Activated T-helper 1 cell treated with anti-CD3 and anti-CD28 coated beads, Interleukin-2, amount 50 U/mL, for 16 hours (primary cell): ENCODE data around the gene FHAD1.

Source experiments
- DNase-seq, 2 donors: peaks; one replicate each; pipeline ENCODE4 v3.0.0-alpha.2; 2020; ENCODE audit warnings: low read depth in 1 of 2, low spot score in 1 of 2

Gene FHAD1

DNA sequence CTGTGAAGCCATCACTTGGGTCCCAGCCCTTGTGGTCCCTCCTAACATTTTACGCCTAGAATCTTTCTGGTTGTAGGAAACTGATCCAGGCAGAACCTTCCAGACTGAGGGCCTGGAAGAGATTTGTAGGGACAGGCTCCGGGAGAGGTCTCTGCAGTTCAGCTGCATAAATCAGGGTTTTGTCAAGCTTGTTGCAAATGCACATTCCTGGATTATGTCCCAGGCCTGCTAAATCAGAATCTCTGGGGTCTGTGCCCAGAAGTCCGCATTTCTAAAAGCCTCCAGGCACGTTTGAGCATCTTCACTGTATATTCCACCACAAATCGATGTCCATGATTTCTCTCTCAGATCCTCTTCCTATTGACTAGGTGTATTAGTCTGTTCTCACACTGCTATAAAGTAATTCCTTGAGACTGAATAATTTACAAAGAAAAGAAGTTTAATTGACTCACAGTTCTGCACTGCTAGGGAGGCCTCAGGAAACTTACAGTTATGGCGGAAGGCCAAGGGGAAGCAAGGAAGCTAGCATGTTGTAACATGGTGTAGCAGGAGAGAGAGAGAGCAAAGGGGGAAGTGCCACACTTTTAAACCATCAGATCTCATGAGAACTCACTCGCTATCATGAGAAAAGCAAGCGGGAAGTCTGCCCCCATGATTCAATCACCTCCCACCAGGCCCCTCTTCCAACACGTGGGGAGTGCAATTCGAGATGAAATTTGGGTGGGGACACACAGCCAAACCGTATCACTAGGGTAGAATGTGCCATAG, 1.2 kb upstream of the FHAD1 start:
- no peak for DNase-seq

DNA sequence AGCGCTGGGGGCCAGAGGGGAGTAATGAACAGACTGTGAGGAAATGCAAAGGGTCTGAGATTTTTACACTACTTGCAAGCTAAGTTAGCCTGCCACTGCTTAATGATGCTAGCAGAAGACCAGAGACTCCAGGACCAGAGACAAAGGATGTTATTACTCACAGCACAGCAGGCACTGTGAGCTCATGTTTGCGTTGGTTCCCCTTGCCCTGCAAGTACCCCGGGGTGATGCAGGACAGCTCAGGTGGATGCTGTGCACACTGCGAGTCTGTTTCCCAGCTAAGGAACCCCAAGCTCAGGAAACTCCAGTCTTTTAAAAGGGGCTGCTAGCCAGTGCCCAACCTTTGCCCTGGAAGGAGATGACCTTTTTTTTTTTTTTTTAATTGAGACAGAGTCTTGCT, 1.2 kb downstream of the FHAD1 start:
- no peak for DNase-seq

DNA sequence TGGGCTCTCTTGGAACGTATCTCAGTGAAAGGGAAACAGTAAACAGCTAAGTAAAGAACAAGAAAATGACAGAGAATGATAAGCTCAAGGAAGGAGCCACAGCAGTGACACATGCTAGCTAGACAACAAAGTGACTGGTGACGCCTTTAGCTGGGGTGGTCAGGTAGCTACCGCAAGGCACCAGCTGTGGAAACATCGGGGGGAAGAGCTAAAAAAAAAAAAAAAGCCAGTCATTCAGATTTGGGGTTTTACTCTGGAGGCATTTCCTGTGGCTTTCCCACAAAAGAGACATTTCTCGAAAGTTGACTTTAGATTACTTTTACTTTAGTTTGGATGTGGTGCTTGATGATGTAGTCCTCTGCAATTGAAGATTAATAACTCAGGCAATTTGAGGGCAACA, 2.1 kb downstream of the FHAD1 start:
- peak in 1 of 2 donors; percentile 19 for DNase-seq

DNA sequence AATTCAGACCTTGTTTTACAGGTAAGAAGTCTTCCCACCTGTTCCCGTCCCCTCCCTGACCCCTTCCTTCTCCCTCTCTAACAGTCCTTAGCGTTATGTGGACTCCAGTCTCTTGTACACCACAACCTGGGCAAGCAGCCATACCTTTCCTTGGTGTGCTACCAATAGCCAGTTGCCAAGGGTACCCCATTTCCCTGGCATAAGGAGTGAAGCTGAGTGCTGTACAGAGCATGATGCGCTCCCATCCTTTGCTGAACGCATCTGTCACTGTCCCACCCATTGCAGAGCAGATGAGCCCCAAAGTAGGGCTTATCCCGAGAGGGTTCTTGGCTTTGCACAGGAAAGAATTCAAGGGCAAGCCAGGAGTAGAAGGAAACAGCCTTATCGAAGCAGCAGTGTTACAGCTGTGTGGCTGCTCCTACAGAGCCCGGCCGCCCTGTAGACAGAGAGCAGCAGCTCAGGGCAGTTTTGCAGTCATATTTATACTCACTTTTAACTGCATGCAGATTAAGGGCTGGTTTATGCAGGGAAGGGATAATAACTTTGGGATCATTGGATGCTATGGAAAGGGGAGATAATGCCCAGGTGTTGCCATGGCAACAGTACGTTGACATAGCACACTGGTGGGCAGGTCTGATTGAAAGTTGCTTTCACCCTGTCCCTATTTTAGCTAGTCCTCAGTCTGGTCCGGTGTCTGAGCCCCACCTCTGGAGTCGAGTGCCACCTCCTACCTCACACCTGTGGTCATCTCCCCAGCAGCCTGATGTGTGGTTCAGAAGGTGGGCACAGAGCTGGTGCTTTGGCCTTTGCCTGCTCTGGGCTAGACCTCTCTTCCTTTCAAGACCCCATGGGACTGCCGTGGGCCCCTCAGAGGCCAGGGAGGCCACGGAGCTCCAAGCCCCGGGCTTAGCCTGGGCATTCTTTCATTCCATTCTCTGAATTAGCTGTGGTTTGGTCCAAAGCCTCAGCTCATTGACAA, 5.1 kb downstream of the FHAD1 start:
- no peak for DNase-seq

DNA sequence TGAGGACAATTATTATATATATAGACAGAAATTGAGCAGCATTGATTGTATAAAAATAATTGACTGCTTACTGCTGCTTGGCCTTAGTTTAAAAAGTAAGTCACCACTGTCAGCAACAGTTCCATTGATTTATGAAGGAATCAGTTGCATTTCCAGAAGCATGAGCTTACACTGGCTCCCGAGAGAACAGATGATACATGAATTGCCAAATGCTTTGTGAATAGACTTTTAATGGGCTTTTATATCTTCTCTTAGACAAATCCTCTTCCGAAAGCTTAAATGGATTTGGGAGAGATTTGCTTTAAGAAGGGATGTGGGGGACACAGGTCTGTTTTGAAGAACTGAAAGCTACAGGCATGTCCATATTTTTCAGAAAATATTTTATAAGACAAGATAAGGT, 7.5 kb downstream of the FHAD1 start:
- no peak for DNase-seq

DNA sequence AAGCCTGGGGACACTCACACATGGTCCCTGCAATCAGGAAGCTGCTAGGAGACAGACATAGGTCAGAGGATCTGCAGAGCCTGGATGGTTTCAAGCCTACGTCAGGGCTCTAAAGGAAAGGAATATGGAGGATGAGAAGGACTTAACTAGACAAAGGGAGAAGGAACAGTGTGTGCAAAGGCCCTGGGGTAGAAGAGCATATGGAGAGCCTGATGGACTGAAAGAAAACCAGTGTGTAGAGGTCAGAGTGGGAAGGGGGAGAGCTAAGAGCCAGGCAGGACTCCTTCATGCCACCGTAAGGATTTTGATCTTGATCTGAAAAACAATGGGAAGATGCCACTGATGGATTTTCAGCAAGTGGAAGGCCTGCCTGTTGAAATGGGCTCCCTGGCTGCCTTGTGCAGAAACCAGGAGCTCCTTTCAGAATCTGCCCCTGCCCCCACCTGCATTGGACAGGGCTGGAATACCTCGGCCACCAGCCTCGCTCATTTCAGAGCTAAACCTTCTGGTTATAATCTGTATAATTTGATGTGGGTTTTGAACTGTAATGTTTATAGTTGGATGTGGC, 8.6 kb downstream of the FHAD1 start:
- DNase-seq: no peak

DNA sequence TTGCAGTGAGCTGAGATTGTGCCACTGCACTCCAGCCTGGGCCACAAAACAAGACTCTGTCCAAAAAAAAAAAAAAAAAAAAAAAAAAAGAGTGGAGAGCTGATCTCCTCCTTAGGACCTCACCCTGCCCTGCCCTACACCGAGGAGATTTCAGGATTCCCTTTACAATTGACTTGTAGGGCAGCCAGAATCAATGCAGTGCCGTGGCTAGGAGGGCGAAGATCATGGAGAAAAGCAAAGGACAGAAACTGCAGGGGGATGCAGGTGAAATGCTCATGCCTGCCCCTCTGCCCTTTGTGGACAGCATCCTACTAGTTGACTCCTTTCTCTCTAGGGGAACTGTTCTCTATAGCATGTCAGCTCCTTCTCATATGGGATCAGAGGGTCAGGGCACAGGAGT, 9.6 kb downstream of the FHAD1 start:
- DNase-seq: no peak

DNA sequence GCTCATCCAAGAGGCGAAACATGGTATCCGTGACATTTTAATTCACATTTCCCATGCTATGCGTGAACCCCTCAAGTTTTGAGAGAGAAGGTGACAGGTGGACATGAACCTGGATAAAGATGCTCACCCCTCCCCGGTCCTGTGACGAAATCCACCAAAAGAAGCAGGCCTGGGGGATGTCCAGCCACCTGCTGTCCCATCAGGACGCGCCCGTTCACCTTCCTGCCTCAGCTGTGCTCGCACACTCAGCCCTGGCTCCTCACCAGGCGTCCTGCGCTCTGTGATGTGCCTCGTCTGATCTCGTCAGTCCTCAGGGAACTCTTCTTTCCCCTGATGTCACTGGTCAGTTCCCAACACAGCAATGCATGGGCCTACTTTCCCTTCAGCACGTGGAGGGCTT, 10.3 kb downstream of the FHAD1 start:
- DNase-seq: no peak

DNA sequence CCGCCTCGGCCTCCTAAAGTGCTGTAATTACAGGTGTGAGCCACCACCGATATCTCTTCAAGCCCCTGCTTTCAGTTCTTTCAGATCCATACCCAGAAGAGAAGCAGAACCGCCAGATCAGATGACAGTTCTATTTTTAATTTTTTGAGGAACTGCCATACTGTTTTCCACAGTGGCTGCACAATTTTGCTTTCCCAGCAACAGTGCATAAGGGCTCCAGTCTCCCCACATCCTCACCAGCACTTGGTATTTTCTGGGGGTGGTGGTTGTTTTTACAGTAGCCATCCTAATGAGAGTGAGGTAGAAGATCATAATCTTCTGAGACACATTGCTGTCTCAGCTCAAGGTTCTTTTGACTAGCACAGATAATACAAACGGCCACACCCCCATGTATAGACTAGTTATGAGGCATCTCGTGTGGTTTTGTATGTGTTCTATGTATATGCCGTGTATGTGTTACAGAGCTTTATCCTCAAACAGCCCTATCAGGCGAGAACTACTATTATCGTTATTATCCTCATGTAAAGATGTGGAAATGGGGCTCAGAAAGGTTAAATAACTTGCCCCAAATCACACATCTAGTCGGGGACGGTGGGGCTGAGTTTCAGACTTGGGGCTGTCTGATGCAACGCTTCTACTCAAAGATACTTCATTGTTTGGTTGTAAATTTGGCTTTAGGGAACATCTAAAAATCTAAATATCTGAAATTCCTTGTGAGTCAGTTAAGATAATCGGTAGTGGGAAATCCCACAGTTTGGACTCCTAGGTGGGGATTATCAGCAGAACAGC, 12.0 kb downstream of the FHAD1 start:
- no peak for DNase-seq

DNA sequence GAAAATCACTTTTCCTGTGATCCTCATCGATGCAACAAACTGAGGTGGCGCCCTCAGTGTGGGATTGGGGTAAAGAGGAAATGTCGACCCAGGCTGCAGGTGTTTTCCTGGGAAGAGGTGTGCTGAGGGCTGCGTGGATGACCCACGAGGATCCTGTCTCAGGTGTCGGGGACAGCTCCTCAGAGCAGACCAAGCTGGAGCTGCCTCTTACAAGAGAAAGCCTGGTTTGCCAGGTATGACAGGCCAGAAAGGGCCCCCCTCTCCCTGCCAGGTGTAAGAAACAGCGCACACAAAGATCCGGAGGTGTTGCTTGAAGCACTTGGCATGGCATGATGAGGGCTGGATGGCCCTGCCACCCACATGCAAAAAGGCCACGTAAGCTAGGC, 12.6 kb downstream of the FHAD1 start:
- no peak for DNase-seq

DNA sequence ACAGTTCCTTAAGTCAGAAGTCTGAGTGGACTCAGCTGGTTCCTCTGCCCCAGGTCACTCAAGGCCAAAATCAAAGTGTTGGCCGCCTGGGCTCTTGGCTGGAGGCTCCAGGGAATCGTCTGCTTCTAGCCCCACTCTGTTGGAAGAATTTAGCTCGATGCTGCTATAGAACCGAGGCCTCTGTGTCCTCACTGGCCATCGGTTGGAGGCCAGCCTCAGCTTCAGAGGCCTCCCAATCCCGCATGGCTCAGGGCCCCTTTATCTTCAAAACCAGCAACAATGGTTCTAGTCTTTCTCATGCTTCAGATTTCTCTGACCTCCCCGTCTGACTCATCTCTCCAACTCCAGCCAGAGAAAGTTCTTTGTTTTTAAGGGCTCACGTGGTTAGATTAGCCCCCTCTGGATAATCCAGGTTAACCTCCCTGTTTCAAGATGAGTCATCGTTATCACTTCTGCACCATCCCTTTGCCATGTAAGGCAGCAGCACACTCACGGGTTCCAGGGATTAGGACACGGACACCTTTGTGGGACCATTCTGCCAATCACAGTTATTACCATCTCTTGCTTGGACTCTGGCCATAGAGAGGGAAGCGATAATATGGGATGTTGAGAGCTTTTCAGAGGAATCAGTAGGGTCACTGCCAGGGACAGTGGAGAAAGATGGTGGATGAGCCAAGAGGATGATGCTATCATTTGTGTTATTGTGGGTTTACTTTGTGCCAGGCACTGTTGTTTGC, 13.6 kb downstream of the FHAD1 start:
- no peak for DNase-seq

DNA sequence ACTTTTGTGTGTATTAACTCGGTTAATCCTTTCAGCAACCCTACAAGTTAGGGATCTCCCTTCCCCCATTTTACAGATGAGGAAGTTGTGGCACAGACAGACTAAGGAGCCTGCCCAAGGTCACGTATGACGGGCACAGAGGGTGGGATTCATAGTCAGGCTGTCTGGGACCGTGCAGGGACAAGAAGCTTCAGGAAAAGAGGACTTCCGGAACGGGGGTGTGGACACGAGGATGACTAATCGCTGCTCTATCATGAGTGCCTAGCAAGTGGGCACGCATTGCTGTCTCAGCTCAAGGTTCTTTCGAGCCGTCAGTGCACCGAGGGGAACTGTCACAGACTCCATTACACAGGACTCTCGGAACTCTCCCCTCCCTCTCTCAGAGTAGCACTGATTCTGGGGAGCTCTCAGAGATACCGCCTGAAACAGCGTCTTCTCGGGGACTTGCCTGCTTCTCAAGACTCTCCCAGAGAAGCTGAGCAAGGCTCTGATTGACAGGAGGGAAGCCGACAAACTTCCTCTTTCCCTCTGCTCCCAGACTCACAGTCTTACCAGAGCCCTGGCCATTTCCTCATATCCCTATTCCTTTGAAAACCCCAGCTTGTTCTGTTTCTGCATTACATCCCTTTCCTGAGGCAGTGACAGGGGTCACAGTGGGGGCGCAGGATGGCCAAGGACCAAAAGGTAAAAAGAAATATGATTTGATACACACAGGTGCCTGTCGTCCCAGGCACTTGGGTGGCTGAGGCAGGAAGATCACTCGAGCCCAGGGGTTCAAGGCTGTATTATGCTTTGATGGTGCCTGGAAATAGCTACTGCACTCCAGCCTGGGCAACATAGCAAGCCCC, 14.4 kb downstream of the FHAD1 start:
- no peak for DNase-seq

DNA sequence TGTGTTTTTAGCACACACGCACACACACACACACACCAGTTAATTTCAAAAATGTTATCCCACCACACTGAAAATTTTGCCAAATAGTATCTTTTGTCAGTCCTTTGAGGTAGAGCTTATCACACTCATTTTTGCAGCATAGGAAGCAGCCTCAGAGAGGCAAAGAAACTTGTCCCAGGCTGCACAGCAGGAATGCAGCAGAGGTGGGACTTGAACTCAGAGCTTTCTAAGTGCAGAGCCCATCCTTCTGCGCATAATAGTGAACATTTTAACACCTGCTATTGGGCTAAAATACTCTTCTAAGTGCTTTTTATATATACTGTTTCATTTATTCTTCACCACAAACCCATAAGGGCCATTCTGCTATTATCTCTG, 15.0 kb downstream of the FHAD1 start:
- no peak for DNase-seq

DNA sequence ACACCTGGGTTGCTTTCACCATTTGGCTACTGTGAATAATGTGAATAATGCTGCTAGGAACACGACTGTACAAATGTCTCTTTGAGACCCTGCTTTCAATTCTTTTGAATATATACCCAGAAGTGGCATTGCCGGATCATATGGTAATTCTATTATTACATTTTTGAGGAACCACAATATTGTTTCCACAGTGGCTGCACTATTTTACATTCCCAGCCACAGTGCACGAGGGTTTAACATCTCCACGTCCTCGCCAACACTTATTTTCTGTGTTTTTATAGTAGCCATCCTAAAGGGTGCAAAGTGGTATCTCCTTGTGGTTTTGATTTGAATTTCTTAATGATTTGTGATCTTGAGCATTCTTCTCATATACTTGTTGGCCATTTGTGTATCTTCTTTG, 15.7 kb downstream of the FHAD1 start:
- DNase-seq: no peak

DNA sequence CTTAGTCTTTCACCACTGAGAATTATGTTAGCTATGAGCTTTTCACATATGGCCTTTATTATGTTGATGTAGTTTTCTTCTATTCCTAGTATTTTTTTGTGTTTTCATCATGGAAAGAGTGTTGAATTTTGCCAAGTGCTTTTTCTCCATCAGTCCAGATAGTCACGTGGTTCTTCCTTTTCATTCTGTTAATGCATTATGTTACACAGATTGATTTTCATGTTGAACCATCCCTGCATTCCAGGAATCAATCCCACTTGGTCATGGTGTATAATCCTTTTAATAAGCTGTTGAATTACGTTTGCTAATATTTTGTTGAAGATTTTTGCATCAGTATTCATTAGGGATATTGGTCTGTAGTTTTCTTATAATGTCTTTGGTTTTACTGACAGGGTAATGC, 17.7 kb downstream of the FHAD1 start:
- no peak for DNase-seq

DNA sequence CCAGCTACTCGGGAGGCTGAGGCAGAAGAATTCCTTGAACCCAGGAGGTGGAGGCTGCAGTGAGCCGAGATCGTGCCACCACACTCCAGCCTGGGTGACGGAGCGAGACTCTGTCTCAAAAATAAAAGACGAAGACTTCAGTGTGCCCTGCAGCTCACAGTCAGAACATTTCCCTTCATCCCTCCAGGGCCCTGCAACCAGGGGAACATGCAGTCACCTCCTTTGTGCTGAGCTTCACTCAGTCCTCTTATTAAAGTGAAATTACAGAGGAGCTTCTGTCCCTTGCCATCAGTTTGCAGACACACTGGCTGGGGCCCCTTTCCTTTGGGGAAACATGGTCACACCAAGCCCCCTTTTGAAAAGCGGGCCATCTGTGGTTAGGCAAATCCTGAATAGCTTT, 24.2 kb downstream of the FHAD1 start:
- no peak for DNase-seq

DNA sequence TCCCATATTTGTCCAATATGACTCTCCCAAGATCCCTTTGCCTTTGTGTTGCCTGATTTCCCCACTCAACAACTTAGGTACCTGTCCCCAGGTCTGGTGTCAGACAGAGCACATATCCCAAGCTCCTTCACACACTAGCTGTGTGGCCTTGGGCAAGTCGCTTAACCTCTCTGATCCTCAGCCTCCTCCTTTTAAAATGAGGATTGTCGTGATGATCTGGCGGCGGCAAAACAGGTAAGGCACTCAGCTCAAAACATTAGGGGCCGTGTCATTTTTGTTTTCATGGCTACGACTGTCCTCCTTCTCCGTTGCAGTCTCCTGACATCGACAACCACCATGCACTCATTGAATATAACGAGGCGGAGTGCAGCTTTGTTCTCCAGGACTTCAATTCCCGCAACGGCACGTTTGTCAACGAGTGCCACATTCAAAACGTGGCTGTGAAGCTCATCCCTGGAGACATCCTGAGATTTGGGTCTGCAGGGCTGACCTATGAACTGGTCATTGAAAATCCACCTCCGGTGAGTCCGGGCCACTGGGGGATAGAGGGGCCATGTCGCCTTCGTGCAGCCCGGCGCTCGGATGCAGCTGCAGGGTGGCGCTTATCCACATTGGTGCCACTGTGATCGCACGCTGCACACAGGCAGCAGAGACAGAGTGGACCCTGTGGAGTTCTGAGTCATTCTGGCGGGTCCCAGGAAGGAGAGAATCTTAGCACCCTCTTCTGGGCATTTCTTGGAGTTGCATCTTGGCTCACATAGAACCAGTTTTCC, 25.2 kb downstream of the FHAD1 start:
- no peak for DNase-seq

DNA sequence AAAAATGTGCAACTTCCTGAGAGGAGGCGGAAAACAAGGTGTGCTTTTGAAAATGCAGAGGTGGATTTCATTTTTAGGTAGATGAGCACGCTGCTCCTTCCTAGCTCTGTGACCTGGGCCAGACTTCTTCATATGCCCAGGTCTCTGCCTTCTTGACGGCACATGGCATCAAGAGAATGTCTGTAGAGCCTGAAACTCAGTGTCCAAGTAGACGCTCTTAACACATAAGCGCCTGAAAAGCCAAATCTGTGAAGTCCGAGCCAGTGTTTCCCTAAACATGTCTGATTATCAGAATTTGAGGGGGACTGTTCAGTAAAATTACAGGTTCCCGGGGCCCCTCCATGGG, 25.7 kb downstream of the FHAD1 start:
- no peak for DNase-seq

DNA sequence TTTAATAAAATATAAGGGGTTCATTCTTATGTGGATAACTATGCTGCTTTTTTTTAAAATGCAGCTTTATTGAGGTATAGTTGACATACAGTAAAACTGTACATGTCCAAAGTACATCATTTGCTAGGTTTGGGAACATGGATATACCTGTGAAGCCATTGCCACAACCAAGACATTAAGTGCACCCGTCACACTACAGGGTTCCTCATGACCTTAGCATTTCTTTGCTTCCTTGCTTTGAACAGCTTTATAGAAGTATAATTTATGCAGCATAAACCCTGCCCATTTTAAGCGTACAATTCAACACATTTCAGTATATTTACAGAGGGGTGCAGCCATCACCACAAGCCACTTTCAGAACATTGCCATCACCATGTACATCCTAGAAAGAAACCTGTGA, 26.3 kb downstream of the FHAD1 start:
- DNase-seq: no peak
